NCI-H1694 (cell line): ENCODE results near the gene MARK3.

Source experiments
- DNase-seq: peaks from one replicate; lab custom pipeline; 2025; lab: John Stamatoyannopoulos, UW

The MARK3 gene

DNA sequence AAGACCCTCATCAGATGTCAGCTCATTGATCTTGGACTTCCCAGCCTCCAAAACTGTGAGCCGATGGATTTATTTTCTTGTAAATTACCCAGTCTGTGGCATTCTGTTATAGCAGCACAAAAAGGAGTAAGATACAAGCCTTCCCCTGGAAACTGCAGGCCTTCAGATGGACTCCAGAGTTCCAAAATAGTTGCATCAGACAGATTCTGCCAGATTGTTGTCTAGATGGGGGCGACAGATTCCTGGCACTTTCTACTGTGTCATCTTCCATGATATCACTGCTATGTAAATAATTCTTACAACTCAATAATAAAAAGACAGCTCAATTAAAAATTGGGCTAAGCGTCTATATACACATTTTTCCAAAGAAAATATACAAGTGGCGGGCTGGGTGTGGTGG, 17.2 kb upstream of the MARK3 start:
- DNase-seq = no peak

DNA sequence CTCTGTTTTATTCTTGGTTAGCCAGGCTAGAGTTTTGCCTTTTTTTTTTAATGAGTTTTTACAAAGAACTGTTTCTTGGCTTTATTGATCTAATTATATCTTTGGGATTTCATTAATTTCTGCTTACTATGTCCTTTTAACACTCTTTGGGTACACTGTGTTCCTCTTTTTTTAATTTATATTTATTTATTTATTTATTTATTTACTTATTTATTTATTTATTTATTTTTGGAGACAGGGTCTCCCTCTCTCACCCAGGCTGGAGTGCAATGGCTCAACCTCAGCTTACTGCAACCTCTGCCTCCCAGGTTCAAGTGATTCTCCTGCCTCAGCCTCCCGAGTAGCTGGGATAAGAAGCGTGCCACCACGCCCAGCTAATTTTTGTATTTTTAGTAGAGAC, 15.1 kb upstream of the MARK3 start:
- DNase-seq = no peak

DNA sequence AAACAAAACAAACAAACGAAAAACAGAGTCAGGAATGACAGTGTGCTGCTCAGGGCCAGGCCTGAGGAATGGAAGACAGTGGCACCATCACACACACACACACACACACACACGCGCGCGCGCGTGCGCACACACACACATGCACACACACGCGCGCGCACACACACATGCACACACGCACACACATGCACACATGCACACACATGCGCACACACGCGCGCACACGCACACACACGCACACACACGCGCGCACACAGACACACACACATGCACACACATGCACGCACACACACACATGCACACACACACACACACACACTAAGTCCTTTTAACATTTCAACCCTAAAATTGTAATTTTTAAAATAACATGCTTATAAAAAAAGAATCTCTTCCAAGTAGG, 13.2 kb upstream of the MARK3 start:
- no peak for DNase-seq

DNA sequence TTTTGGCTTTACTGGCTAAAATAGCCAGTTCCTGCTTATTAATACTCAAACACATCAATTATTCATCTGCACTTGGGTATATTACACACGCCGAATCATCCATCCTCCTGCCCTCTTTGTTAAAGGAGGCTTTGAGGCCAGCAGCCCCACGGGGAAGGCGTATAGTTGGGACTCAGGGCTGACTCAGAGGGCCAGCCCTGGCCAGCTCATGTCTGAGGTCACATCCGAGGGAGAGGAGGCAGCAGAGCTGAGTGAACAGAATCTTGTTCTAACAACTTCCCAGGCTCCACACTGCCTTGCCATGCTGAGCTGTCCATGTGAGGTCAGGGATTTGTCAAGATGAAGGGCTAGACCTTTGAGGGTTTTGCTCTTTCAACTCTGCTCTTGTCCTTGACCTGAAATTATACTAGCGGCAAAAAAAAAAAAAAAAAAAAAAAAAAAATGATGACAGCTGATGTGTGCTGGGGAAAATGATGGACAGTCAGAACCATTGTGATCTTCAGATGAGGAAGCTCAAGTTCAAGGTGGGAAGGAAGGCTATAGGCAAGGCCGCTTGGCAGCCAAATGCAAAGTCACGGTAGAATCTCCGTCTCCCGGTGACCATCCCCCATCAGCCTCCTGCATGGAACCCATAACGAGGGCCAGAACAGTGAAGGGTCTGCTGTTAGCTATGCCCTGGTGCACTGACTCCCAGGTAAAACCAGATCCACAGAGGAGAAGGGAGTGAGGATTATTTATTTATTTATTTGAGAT, 12.5 kb upstream of the MARK3 start:
- no peak for DNase-seq

DNA sequence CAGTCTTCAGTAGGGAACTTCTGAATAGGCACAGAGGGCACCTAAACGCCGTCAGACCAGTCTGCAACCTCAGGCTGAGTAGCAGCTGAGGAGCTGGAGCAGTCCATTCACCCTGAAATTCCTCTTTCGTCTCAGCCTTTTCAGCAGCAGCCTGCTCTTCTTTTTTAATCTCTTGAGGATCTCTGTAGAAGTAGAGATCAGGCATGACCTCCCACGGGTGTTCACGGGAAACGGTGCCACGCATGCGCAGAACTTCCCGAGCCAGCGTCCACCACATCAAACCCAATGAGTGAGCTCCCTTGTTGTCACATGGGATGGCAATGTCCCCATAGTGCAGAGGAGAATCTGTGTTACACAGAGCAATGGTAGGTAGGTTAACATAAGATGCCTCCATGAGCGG, 11.1 kb upstream of the MARK3 start:
- no peak for DNase-seq

DNA sequence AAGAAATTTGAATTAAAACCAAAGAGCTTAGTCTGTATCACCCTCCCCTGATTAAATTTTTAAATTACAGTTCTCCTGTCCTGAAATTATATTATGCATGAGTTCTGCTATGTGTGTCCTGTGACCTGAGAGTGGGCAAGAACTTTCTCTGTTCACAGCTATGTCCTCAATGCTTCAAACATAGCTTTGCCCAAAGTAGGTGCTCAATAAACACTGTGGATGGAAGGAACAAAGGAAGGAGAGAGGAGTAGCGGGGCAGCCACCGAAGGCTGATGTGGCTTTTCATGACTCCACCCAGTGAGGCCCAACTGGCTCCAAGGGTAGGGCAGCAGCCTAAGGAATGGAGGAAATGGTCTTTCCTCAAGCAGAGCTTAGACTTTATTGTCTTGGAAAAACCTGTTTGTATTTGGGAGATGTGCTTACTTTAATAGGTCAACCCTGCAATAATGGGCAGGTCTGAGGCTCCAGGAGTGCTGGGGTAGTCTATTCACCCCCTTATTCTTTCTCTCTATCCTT, 7.6 kb upstream of the MARK3 start:
- DNase-seq = no peak

DNA sequence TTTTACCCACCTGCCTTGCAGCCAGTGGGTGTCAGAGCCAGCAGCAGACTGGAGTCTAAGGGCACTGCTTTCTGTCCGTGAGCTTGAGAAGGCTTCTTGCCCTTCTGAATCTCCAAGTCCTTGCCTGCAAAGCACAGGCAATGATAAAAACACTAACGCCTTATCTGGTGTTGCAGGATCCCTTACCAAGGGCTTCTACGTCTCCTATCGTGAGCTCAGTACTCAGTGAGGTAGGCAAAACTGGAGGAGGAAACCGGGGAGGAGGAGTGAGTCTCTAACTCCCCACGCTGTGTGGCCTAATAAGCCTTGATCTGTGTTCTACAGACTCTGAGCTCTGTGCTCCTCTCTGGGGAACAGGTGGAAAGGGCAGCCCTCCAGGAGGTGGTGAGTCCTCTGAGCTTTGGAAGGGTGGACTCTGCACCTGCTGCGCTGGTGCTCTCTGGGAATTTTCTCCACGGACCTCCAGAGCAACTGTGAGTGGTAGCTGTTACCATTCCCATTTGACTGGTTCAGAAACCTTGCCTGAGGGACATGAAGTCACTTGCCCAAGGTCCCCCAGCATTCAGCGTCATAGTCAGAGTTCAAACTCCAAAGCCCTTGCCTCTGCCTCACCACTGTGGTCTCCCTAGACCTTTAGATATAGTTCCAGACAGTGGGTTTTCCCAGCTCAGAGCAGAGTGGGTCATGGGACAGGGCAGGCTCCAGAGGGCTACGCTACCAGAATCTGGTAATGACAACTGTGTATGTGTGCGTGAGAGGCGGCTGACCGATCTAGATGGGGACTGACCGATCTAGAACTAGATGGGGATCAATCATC, 7.0 kb upstream of the MARK3 start:
- no peak for DNase-seq

DNA sequence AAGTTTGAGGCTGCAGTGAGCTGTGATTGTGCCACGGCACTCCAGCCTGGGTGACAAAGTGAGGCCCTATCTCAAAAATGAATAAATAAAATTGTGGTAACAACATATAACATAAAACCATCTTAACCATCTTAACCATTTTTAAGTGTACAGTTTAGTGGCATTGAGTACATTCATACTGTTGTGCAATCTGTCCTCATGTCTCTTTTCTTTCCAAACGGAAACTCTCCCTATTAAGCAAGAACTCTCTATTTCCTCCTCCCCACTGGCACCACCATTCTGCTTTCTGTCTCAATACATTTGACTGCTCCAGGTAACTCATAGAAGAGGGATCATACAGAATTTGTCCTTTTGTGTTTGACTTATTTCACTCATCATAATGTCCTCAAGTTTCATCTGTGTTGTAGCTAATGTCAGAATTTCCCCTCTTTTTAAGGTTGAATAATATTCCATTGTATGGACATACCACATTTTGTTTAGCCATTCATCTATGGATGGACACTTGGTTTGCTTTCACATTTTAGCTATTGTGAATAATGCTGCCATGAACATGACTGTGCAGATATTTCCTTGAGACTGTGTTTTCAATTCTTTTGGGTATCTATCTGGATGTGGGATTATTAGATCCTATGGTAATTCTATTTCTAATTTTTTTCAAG, 4.4 kb upstream of the MARK3 start:
- DNase-seq = no peak

DNA sequence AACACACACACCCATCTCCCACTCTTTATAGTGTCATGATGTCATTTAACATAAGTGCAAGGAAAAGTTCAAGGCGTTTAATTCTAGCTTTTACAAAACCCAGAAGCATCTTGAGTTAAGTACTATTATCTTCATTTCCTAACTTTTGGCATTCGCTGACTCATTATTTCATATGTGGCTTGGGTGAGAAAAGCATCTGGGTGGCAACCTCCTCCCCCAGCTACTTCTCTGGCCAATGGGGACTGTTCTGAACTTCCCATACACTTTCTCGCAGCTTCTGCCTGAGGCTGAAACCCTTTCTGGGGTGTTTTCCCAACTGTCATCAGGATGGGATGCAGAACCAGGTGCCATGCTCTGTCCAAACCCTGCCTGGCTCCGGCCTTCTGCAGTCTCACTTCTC, 2.8 kb upstream of the MARK3 start:
- DNase-seq = no peak

DNA sequence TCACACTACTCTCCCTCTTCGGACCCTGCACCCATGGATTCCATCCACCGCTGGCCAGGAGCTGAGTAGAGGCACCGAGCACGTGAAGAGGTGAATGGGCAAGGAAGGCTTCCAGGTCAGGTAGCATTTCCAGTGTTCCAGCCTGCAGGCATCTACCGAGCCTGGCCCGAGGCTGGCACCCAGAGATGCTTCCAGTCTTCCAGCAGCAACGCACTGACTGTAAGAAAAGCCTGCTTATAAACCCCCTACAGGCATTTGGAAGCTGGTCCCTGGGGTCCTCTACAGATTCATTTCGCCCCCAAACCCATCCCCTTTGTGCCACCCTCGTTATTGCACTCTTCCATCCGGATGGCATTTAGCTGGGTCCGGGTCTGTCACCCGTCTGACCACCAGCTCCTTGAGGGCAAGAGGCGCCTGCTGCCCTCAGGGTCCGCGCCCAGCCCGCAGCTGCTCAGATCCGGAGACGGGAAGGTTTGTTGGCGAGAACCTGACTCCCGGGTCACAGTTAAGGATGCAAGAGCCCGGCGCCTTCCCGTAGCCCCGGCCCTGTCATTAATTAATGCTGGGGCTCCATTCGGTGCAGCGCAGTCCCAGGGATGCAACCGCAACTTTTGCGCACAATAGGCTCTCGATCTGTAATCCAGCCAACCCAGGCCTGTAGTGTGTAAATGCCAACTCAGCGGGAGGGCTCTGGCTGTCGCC, 614 bp upstream of the MARK3 start:
- DNase-seq = no peak

DNA sequence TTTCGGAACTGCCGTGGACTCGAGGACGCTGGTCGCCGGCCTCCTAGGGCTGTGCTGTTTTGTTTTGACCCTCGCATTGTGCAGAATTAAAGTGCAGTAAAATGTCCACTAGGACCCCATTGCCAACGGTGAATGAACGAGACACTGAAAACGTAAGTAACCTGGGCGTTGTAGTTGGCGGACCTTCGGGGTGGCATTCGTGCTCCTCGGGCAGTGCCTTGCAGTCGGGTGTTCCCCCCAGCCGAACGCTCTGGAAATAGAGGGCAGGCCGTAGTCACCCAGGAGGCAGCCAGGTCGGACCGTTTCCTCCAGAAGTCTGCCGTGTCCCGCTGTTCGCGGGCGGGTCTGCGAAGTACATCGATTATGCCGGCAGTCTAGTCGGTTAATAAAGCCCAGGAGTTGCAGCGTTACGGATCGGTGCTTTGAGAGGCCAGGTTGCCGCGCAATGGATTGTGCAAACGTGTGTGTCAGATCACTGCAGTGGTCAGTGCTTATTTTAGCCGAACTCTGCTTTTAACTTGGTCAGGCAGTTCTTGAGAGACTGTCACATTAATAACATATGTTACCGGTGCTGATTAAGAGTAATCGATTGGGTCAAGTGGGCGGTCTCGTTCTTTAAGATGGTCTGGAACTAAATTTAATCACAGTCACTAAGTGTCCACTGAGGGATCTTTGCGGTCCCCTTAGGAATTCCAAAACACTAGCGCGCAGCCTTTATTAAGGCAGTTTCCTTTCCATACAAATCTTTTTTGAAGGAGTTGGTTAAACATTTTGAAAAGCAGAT, 906 bp downstream of the MARK3 start:
- no peak for DNase-seq

DNA sequence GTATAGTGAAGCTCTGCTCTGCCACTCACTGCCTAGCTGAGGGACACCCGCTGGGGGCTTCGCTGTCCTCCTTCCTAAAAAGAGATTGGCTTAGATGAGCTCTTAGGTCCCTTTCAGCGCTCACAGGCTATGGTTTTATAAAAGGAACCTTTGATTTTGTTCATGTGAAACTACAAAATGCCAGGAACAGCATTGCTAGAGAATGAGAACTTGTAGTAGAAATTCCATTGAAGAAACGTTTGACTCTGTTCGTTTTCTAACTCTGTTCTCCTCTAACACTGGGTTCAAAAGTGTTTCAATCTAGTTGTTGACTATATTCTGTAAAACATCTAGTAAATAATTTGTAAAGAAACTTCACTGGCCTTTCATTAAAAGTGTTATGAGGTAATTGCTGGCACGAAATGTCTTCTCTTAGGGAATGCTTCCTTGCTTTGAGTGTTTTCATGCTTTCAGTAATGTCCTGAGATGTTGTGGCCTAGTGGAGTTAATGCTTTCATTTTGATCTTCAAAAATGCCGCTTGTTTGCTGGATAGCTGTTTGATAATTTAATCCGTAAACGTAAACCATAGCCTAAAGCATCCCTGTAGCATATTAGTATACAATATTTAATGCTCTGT, 1.6 kb downstream of the MARK3 start:
- no peak for DNase-seq

DNA sequence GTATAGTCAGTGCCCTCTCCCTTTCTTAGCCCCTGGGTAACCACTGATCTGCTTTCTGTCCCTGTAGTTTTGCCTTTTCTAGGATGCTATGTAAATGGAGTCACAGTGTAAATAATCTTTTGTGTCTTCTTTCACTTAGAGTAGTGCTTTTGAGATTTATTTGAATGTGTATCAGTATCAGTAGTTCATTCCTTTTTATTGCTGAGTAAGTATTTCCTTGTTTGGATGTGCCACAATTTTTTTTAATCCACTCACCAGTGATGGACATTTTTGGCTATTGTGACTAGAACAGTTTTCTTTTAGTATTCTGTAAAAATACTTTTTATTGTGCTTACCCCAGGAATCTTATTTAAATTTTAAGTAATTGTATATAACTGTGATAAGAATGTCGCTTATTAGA, 3.4 kb downstream of the MARK3 start:
- DNase-seq = no peak

DNA sequence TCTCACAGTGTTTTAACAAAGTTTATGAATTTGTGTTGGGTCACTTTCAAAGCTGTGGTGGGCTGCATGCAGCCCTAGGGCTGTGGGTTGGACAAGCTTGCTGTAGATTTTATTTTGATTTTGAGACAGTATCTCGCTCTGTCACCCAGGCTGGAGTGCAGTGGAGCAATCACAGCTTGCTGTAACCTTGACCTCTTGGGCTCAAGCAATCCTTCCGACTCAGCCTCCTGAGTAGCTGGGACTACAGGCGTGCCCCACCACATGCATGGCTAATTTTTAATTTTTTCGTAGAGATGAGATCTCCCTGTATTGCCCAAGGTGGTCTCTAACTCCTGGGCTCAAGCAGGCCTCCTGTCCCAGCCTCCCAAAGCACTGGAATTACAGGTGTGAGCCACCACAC, 5.4 kb downstream of the MARK3 start:
- no peak for DNase-seq

DNA sequence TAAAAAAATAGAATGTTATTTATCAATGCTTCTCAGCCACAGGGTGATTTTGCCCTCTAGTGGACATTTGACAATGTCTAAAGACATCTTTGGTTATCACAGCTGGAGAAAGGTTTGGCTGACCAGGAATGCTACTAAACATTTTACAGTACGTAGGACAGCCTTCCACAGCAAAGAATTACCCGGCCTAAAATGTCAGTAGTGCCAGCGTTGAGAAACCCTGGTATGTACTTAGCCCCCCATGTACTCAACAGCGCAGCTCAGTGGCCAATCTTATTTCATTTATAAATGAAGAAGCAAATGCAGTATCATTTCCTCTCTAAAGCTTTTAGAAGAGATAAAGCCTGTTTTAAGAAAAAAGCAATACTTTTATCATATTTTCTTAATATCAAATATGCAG, 5.8 kb downstream of the MARK3 start:
- DNase-seq = peak; percentile 68

DNA sequence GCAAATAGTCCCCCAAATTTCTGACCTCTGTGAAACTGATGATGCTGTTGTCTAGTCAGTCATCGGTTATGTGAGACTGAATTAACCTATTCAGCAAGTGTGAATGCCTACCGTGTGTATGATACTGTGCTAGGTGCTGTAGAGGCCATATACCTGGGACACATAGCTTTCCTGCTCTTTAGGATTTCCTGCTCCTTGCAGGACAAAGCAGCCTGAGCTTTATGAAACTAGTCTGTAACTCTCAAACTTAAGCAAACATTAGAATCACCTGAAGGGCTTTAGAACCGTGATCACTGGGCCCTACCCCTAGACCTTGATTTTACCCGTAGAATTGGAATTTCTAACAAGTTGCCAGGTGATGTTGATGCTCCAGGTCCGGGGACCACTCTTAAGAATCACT, 6.9 kb downstream of the MARK3 start:
- no peak for DNase-seq

DNA sequence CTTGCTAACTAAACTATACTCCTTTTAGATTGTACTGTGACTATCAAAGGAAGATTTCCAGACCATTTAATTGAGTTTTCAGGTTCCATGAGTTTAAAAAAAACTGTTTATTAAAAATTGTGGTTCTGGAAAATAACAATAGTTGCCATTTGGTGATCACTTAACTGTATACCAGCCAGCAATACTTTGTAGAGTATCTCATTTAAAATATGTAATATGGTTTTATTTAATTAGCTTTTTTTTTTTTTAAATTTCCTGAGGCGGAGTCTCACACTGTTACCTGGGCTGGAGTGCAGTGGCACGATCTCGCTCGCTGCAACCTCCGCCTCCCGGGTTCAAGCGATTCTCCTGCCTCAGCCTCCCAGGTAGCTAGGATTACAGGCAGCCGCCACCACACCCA, 7.4 kb downstream of the MARK3 start:
- no peak for DNase-seq

DNA sequence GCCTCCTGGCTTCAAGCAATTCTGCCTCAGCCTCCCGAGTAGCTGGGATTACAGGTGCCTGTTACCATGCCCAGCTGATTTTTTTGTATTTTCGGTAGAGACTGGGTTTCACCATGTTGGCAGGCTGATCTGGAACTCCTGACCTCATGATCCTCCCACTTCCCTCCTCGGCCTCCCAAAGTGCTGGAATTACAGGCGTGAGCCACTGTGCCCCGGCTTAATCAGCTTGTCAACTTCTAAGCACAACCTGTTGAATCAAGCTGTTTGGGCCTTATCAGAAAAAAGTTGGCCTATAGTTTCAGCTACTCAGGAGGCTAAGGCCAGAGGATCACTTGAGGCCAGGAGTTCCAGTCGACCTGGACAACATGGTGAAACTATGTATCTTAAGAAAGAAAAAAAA, 7.9 kb downstream of the MARK3 start:
- DNase-seq = no peak

DNA sequence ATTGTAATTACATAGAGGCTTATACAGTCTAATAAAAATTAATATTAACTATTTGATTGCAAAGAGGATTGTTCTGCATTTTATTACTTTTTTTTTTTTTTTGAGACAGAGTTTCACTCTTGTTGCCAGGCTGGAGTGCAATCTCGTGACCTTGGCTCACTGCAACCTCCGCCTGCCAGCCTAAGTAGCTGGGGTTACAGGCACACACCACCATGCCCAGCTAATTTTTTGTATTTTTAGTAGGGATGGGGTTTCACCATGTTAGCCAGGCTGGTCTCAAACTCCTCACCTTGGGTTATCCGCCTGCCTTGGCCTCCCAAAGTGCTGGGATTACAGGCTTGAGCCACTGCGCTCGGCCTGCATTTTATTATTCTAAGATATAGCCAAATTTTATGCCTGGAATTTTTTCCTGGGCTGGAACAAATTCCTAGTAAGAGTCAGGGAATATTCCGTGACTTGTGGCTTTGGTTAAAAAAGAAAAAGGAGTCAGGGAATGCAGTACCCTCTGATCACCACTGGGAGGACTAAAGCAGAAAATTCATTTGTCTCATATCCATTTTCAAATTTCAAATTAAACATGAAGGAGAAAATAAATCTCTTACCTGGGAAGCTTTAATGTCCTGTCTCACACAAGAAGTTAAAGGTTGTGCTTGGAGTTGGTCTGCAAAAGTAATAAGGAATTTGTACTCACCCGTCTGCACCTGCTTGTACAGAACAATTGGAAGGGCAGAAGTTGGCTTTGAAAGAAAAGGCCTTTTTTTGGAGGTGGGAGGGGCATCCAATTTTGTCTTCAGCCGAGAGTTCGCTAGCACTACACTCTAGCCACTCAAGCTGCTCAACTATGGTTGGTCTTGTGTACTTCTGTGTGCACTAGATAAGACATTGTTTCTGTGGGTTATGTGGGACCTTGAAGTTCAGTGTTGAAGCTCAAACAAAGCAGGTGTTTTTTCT, 8.7 kb downstream of the MARK3 start:
- DNase-seq = peak; percentile 61

DNA sequence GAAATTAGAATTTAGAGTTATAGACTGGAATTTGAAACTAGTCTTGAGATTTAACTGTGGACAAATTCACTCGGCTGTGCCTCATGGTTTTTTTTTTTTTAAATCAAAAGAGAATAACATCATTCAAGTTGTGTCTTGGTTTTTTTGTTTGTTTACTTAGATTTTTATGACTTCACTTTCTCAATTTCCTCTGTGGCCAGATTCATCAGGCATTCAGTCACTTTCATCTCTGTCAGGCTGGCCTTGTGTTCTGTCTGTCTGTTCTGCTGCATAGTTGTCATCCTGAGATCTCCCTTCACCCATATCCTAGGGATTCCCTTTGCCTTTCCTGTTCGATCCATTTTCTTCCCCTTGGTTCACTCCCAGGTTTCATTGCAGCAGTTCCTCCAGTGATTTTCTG, 10.0 kb downstream of the MARK3 start:
- DNase-seq = no peak
